KMS-11 (cell line): ENCODE data around the gene PKHD1.

Experiments used
- H2AFZ ChIP-seq: fragments of 200-600 bp; sonication (generic); 2 replicates; pipeline ENCODE4 v1.6.1; 2016; ENCODE audit warnings: antibody characterized with exemption, mixed run types, low read depth
- H3K27ac ChIP-seq: fragments of 200-600 bp; sonication (generic); 2 replicates; pipeline ENCODE4 v1.6.1; 2016; ENCODE audit warnings: mild to moderate bottlenecking, mixed run types
- H3K27me3 ChIP-seq: fragments of 200-600 bp; sonication (generic); 2 replicates; pipeline ENCODE4 v1.6.1; 2017; ENCODE audit warnings: mild to moderate bottlenecking, low read depth, mixed run types, moderate library complexity; ENCODE audit not compliant: insufficient read depth
- H3K36me3 ChIP-seq: fragments of 200-600 bp; sonication (generic); 2 replicates; pipeline ENCODE4 v1.6.1; 2017; ENCODE audit warnings: mild to moderate bottlenecking, mixed run types; ENCODE audit not compliant: insufficient read depth
- H3K4me1 ChIP-seq: fragments of 200-600 bp; sonication (generic); 2 replicates; pipeline ENCODE4 v1.6.1; 2016; ENCODE audit warnings: mild to moderate bottlenecking, low read depth, mixed run types; ENCODE audit not compliant: poor library complexity, severe bottlenecking
- H3K4me2 ChIP-seq: fragments of 200-600 bp; sonication (generic); 2 replicates; pipeline ENCODE4 v1.7.0; 2016; ENCODE audit warnings: mild to moderate bottlenecking, mixed run types
- H3K4me3 ChIP-seq: fragments of 200-600 bp; sonication (generic); IDR thresholded peaks from 2 replicates; pipeline ENCODE4 v1.6.1; 2017; ENCODE audit warnings: low read depth, low read length, mixed read lengths; ENCODE audit not compliant: insufficient read depth
- H3K79me2 ChIP-seq: fragments of 200-600 bp; sonication (generic); 2 replicates; pipeline ENCODE4 v1.6.1; 2016; ENCODE audit warnings: low read depth, mixed run types; ENCODE audit not compliant: insufficient read depth
- H3K9ac ChIP-seq: fragments of 200-600 bp; sonication (generic); 2 replicates; pipeline ENCODE4 v1.6.1; 2016; ENCODE audit warnings: mild to moderate bottlenecking, mixed run types
- H4K20me1 ChIP-seq: fragments of 200-600 bp; sonication (generic); 2 replicates; pipeline ENCODE4 v1.6.1; 2016; ENCODE audit warnings: mild to moderate bottlenecking, mixed run types; ENCODE audit not compliant: insufficient read depth
- CTCF ChIP-seq: fragments of 200-600 bp; sonication (generic); conservative IDR thresholded peaks from 2 replicates; pipeline ENCODE4 v1.6.1; 2017; ENCODE audit warnings: low read depth, mild to moderate bottlenecking, antibody characterized with exemption, low read length, moderate library complexity, mixed read lengths

PKHD1 gene

GRCh38 chr6:52041134-52041533, 46.3 kb downstream of the PKHD1 start:
- Histone ChIP-seq H3K27ac (no peak overlapping the region), H3K4me3 (no peak overlapping the region), H4K20me1 (no peaks in the 10 kb centered on the region), H3K4me2 (no peak overlapping the region), H2AFZ (no peak overlapping the region), H3K79me2 (no peaks in the 10 kb centered on the region), H3K36me3 (no peaks in the 10 kb centered on the region), H3K9ac (no peak overlapping the region), H3K27me3 (no peaks in the 10 kb centered on the region), H3K4me1 (no peaks in the 10 kb centered on the region)
- no peak for TF ChIP-seq CTCF

GRCh38 chr6:52027699-52028098, 59.7 kb downstream of the PKHD1 start:
- no peaks in the 10 kb centered on the region for H3K79me2 ChIP-seq
- no peak overlapping the region for H3K4me2 ChIP-seq
- H3K27me3 ChIP-seq, result no peaks in the 10 kb centered on the region
- TF ChIP-seq CTCF, result no peak
- no peaks in the 10 kb centered on the region for H4K20me1 ChIP-seq
- H3K27ac ChIP-seq, result no peak overlapping the region
- H2AFZ ChIP-seq, result no peak overlapping the region
- no peaks in the 10 kb centered on the region for H3K4me1 ChIP-seq
- no peaks in the 10 kb centered on the region for H3K36me3 ChIP-seq
- no peak overlapping the region for H3K9ac ChIP-seq
- no peak overlapping the region for H3K4me3 ChIP-seq

GRCh38 chr6:52024451-52025068, 62.9 kb downstream of the PKHD1 start:
- no peak overlapping the region for H3K4me3 ChIP-seq
- no peak for TF ChIP-seq CTCF
- no peaks in the 10 kb centered on the region for H4K20me1 ChIP-seq
- no peaks in the 10 kb centered on the region for H3K27me3 ChIP-seq
- no peak overlapping the region for H3K4me2 ChIP-seq
- H3K4me1 ChIP-seq, result no peaks in the 10 kb centered on the region
- H2AFZ ChIP-seq, result no peak overlapping the region
- no peak overlapping the region for H3K9ac ChIP-seq
- no peak overlapping the region for H3K27ac ChIP-seq
- H3K79me2 ChIP-seq, result no peaks in the 10 kb centered on the region
- no peaks in the 10 kb centered on the region for H3K36me3 ChIP-seq

GRCh38 chr6:52022675-52023074, 64.7 kb downstream of the PKHD1 start:
- no peak for TF ChIP-seq CTCF

More at GRCh38 chr6:52022675-52023074, 64.7 kb downstream of the PKHD1 start:
- no peaks in the 10 kb centered on the region for H3K4me1 ChIP-seq
- no peak overlapping the region for H3K4me3 ChIP-seq
- H3K27me3 ChIP-seq, result no peaks in the 10 kb centered on the region
- no peak overlapping the region for H2AFZ ChIP-seq
- H3K4me2 ChIP-seq, result no peak overlapping the region
- H4K20me1 ChIP-seq, result no peaks in the 10 kb centered on the region
- H3K36me3 ChIP-seq, result no peaks in the 10 kb centered on the region
- no peak overlapping the region for H3K27ac ChIP-seq
- no peaks in the 10 kb centered on the region for H3K79me2 ChIP-seq
- no peak overlapping the region for H3K9ac ChIP-seq
